Smooth muscle cell (in vitro differentiated cells): ENCODE measurements around the gene VAT1. TPM values are rescaled to one million over a fixed set of nuclear protein-coding genes. Genes with fewer than 3 reads are reported as not detected.

ENCODE experiments used
- DNase-seq: peaks from one replicate; lab custom pipeline; 2025; ENCODE audit not compliant: unreplicated experiment; lab: John Stamatoyannopoulos, UW
- H2AFZ ChIP-seq: fragments of 200-600 bp; sonication (generic); 2 replicates; pipeline ENCODE4 v1.6.0; 2016; ENCODE audit warnings: antibody characterized with exemption, low read depth, mild to moderate bottlenecking
- H3F3A ChIP-seq: fragments of 200-600 bp; sonication (generic); 2 replicates; pipeline ENCODE4 v1.6.0; 2017; ENCODE audit warnings: antibody characterized with exemption, low read depth
- H3K27ac ChIP-seq: fragments of 200-600 bp; sonication (generic); 2 replicates; pipeline ENCODE4 v1.5.1; 2016; ENCODE audit warnings: low read depth, mild to moderate bottlenecking
- H3K27me3 ChIP-seq: fragments of 200-600 bp; sonication (generic); 2 replicates; pipeline ENCODE4 v1.6.1; 2016; ENCODE audit warnings: low read depth, mild to moderate bottlenecking
- H3K36me3 ChIP-seq: fragments of 200-600 bp; sonication (generic); 2 replicates; pipeline ENCODE4 v1.5.1; 2016; ENCODE audit warnings: low read depth
- H3K4me1 ChIP-seq: fragments of 200-600 bp; sonication (generic); 2 replicates; pipeline ENCODE4 v1.5.1; 2016; ENCODE audit warnings: low read depth
- H3K4me2 ChIP-seq: fragments of 200-600 bp; sonication (generic); 2 replicates; pipeline ENCODE4 v1.6.0; 2016; ENCODE audit warnings: mild to moderate bottlenecking
- H3K4me3 ChIP-seq: fragments of 200-600 bp; sonication (generic); 2 replicates; pipeline ENCODE4 v1.5.1; 2016; ENCODE audit warnings: mild to moderate bottlenecking
- H3K79me2 ChIP-seq: fragments of 200-600 bp; sonication (generic); 2 replicates; pipeline ENCODE4 v1.6.0; 2016; ENCODE audit warnings: low read depth, mild to moderate bottlenecking
- H3K9ac ChIP-seq: fragments of 200-600 bp; sonication (generic); 2 replicates; pipeline ENCODE4 v1.6.0; 2016; ENCODE audit warnings: low read depth
- H3K9me3 ChIP-seq: fragments of 200-600 bp; sonication (generic); replicated peaks from 2 replicates; pipeline ENCODE4 v1.5.1; 2016; ENCODE audit warnings: low read depth
- H4K20me1 ChIP-seq: fragments of 200-600 bp; sonication (generic); 2 replicates; pipeline ENCODE4 v1.6.0; 2016; ENCODE audit warnings: low read depth
- WGBS: methylation state at CpG from one replicate; pipeline ENCODE4 v1.1.7; 2016; ENCODE audit warnings: low lambda C conversion rate; 5-methylcytosine and 5-hydroxymethylcytosine counted together
- polyA plus RNA-seq: library from polyadenylated mRNA; unstranded; fragments of >200 nt; fragmentation: Nextera tagmentation; extraction: Ambion mirVana; gene quantifications from 2 replicates; pipeline ENCODE4 v1.2.1, GENCODE V29; 2016
- total RNA-seq: library from RNA; depleted of rRNA; stranded (reverse); fragments of >200 nt; gene quantifications from 2 replicates; pipeline ENCODE4 v1.2.3, GENCODE V29; 2014
- TF ChIP-seq, protein P1 (sequence below): fragments of 200-600 bp; sonication (generic); IDR thresholded peaks from 2 replicates; pipeline ENCODE4 v1.5.1; 2017; ENCODE audit warnings: borderline replicate concordance, mild to moderate bottlenecking, antibody characterized with exemption; ENCODE audit not compliant: insufficient read depth, poor library complexity, severe bottlenecking

The VAT1 gene
- total and polyA plus RNA-seq, 2 experiments from 2014 or later = 146 to 229 TPM

DNA sequence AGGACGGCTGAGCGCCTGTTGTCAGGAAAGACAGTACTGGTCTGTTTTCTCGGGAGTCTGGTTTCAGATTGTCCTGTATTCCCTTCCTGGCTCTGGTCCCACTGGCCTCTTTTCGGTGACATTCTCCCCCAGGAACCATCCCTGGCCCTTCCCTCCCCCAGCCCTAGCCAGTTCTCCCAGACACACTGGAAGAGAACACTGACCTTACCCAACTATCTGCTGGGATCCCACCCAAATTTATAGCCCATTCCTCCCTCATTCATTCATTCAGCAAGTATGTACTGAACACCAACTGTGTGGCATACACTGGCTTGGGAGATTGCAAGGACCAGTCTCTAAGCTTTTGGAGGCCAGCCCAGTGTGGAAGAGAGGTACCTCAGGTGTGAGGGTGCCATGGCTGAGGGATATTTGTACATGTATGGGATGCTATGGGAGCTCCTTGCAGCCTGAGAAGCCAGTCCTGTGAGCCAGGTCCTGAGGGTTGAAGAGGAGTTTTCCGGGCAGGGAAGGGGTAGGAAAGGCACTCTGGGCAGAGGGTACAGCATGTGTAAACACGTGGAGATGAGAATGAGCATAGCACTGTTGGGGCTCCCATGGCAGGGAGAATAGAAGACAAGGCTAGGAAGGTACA lies 8.1 kb upstream of the VAT1 start:
- Histone ChIP-seq H3K27me3 (no peaks in the 10 kb centered on the region), H3F3A (no peaks in the 10 kb centered on the region), H3K9ac (no peak overlapping the region), H3K27ac (no peak overlapping the region), H3K79me2 (no peaks in the 10 kb centered on the region), H3K36me3 (no peaks in the 10 kb centered on the region), H3K9me3 (no peaks in the 10 kb centered on the region), H3K4me1 (peaks cover 21% of the 10 kb centered on the region), H4K20me1 (no peaks in the 10 kb centered on the region), H3K4me2 (no peak overlapping the region), H3K4me3 (no peak overlapping the region), H2AFZ (no peak overlapping the region)
- 77% methylated on average over 6 of the region's 6 CpGs for WGBS
- TF ChIP-seq, protein P1, sequence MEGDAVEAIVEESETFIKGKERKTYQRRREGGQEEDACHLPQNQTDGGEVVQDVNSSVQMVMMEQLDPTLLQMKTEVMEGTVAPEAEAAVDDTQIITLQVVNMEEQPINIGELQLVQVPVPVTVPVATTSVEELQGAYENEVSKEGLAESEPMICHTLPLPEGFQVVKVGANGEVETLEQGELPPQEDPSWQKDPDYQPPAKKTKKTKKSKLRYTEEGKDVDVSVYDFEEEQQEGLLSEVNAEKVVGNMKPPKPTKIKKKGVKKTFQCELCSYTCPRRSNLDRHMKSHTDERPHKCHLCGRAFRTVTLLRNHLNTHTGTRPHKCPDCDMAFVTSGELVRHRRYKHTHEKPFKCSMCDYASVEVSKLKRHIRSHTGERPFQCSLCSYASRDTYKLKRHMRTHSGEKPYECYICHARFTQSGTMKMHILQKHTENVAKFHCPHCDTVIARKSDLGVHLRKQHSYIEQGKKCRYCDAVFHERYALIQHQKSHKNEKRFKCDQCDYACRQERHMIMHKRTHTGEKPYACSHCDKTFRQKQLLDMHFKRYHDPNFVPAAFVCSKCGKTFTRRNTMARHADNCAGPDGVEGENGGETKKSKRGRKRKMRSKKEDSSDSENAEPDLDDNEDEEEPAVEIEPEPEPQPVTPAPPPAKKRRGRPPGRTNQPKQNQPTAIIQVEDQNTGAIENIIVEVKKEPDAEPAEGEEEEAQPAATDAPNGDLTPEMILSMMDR = no peak
- DNase-seq = no peak

DNA sequence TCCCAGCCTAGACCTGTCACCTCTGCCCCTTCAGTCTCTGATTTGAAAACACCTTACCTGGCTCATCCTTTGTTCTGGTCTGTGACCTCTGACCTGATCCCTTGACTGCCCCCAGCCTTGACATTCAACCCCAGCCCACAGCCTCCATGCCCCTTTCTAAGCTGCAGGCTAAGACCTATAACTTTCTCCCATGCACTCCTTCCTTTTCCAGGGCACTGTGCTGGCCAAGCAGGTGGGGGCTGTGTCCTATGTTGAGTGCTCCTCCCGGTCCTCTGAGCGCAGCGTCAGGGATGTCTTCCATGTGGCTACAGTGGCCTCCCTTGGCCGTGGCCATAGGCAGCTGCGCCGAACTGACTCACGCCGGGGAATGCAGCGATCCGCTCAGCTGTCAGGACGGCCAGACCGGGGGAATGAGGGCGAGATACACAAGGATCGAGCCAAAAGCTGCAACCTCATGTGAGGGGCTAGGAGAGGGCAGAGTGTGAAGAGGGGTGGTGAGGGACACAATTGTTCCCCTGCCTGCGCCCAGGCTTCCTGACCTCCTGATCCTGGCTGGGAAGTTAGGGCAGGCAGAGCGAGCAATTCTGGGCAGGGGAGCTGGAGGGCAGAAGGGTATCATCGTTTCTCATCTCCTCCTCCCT lies 6.2 kb upstream of the VAT1 start:
- TF ChIP-seq, protein P1 = no peak
- Histone ChIP-seq H3K27me3 (no peaks in the 10 kb centered on the region), H3F3A (peaks cover 2% of the 10 kb centered on the region), H3K4me1 (peaks cover 2% of the 10 kb centered on the region), H3K9me3 (no peaks in the 10 kb centered on the region), H3K9ac (no peak overlapping the region), H3K79me2 (no peaks in the 10 kb centered on the region), H3K36me3 (no peaks in the 10 kb centered on the region), H2AFZ (no peak overlapping the region), H4K20me1 (no peaks in the 10 kb centered on the region), H3K27ac (no peak overlapping the region), H3K4me2 (no peak overlapping the region), H3K4me3 (no peak overlapping the region)
- no peak for DNase-seq
- WGBS = 94% methylated on average over 17 of the region's 17 CpGs

DNA sequence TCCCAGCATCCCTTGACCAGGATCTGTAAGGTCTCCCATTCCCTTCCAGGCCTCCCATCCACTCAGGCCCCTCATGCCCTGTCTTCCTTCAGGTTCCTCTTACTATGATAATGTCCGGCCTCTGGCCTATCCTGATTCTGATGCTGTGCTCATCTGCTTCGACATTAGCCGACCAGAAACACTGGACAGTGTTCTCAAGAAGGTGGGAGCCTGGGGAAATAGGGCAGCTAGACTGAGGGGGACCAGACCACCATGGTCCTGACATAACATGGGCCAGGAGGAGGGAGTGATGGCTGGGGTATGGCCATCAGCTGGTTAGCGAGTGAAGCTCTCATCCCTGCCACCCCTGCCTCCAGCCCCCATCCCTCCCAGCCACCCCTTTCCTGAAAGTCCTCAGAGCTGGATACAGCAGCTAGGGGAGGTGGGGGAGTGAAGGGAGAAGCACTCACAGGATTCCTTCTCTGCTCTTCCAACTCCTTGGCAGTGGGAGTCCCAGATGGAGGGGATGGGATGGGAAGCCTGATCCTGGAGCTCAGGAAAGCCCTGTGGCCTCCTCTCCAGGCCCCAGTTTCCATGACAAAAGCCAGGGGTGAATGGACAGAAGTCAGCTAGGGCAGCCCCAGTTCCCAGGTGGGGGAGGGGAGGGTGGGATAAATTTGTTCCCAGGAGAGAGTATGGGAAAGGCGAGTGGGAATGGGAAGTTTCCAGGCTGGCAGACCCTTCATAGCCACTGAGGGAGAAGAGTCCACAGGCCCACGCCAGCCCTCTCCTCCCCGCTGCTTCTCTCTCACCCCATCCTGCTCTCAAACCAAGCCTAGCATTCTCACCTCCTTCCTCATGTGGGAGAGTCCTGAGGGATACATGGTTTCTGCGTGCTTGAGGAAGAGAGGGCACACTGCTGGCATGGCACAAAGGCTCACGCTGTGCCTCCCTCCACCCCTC lies 5.2 kb upstream of the VAT1 start:
- no peak for DNase-seq
- Histone ChIP-seq H4K20me1 (no peaks in the 10 kb centered on the region), H3K27ac (no peak overlapping the region), H3K4me3 (no peak overlapping the region), H3K4me2 (no peak overlapping the region), H3K9me3 (no peaks in the 10 kb centered on the region), H2AFZ (no peak overlapping the region), H3K27me3 (no peaks in the 10 kb centered on the region), H3K36me3 (no peaks in the 10 kb centered on the region), H3F3A (peaks cover 2% of the 10 kb centered on the region), H3K79me2 (no peaks in the 10 kb centered on the region), H3K9ac (no peak overlapping the region), H3K4me1 (no peaks in the 10 kb centered on the region)
- TF ChIP-seq, protein P1 = no peak
- WGBS = 87% methylated on average over 9 of the region's 9 CpGs
